Activated T-helper 1 cell treated with anti-CD3 and anti-CD28 coated beads, Interleukin-12 subunit alpha, Interleukin-12 subunit beta, Interleukin-2, Interleukin-4 antibody, amounts not matched to agents 30 ng/mL and 10 ng/mL and 1 ng/mL, durations not matched to agents 14 hours and 24 hours and 36 hours (primary cell): Measurements from ENCODE around the gene USP34. TPM values are rescaled to one million over a fixed set of nuclear protein-coding genes. Genes with fewer than 3 reads are reported as not detected.

ENCODE experiments used
- DNase-seq: peaks from one replicate; pipeline ENCODE4 v3.0.0; 2021; ENCODE audit warnings: low spot score
- H3K27ac Mint-ChIP-seq: one replicate; pipeline ENCODE4 v1.8.0; 2021; ENCODE audit warnings: mild to moderate bottlenecking, mixed read lengths
- H3K27me3 Mint-ChIP-seq: one replicate; pipeline ENCODE4 v1.8.0; 2022; ENCODE audit warnings: mild to moderate bottlenecking, moderate library complexity, mixed read lengths; ENCODE audit not compliant: insufficient read depth
- H3K36me3 Mint-ChIP-seq: one replicate; pipeline ENCODE4 v1.8.0; 2021; ENCODE audit warnings: low read depth, mixed read lengths
- H3K4me1 Mint-ChIP-seq: one replicate; pipeline ENCODE4 v1.8.0; 2021; ENCODE audit warnings: low read depth, mixed read lengths
- H3K4me3 Mint-ChIP-seq: one replicate; pipeline ENCODE4 v1.8.0; 2021; ENCODE audit warnings: mild to moderate bottlenecking, moderate library complexity, mixed read lengths
- H3K9me3 Mint-ChIP-seq: one replicate; pipeline ENCODE4 v1.8.0; 2021; ENCODE audit warnings: mixed read lengths
- intact Hi-C: fragments of 100-400 bp; cut with micrococcal nuclease; formaldehyde crosslinking; loops from one replicate; pipeline ENCODE4 v1.15.1; 2024
- total RNA-seq: library from RNA; stranded (reverse); gene quantifications from 2 replicates; pipeline ENCODE4 v1.2.3, GENCODE V29; 2022

The USP34 gene, protein sequence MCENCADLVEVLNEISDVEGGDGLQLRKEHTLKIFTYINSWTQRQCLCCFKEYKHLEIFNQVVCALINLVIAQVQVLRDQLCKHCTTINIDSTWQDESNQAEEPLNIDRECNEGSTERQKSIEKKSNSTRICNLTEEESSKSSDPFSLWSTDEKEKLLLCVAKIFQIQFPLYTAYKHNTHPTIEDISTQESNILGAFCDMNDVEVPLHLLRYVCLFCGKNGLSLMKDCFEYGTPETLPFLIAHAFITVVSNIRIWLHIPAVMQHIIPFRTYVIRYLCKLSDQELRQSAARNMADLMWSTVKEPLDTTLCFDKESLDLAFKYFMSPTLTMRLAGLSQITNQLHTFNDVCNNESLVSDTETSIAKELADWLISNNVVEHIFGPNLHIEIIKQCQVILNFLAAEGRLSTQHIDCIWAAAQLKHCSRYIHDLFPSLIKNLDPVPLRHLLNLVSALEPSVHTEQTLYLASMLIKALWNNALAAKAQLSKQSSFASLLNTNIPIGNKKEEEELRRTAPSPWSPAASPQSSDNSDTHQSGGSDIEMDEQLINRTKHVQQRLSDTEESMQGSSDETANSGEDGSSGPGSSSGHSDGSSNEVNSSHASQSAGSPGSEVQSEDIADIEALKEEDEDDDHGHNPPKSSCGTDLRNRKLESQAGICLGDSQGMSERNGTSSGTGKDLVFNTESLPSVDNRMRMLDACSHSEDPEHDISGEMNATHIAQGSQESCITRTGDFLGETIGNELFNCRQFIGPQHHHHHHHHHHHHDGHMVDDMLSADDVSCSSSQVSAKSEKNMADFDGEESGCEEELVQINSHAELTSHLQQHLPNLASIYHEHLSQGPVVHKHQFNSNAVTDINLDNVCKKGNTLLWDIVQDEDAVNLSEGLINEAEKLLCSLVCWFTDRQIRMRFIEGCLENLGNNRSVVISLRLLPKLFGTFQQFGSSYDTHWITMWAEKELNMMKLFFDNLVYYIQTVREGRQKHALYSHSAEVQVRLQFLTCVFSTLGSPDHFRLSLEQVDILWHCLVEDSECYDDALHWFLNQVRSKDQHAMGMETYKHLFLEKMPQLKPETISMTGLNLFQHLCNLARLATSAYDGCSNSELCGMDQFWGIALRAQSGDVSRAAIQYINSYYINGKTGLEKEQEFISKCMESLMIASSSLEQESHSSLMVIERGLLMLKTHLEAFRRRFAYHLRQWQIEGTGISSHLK (N-terminal part only)
- total RNA-seq, result 91.3 and 98.1 TPM in 2 replicates

DNA sequence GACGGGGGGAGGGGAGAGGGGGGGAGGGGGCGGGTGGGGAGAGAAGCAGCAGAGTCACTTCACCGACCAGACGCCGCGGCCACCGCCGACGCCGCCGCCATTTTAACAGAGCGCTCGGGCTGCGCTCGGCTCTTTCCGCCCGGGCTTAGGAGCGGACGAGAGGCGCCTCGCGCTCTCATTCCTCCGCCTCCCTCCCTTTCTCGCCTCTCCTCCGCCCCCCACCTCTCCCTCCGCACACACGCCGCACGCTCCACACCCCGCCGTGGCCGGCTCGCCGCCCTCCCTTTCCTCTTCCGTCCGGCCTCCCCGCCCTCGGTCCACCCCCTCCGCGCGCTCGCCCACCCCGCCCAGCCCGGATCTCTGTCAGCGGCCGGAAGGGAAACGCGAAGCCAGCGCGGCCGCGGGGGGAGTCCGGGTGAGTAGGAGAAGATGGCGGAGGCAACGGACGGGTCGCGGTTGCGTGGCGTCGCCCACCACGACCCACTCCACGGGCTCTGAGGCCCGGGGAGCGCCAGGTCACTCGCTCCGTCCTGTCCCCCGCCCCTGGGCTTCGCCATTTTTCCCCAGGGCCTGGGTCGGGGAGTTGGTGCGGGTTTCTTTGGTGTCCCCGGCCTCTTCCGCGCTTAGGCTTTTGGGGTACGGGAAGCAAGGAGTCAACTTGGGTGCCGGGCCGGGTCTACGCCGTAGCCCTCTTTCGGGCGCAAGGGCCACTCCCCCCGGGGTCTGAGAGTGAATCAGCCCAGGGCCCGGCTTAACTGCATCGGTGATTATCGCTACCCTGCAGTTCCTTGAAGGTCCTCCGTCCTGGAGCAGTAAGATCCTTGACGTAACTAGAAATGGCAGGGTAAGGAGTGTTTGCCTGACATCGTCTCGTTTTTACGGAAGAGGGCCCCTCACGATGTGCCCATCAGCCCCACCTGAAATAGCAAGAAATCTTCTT lies at the start of gene USP34:
Gene USP34, minus strand, starts transcription at position 123 of the 940 bp plus-strand sequence. CDS start 395 bp downstream, outside the sequence.
- H3K27me3 Mint-ChIP-seq, result no peaks in the 10 kb centered on the region
- peak; percentile 88 for DNase-seq
- peak within 1 kb of the TSS; percentile 95 for H3K4me3 Mint-ChIP-seq
- H3K4me1 Mint-ChIP-seq, result peaks cover 28% of the 10 kb centered on the region
- H3K9me3 Mint-ChIP-seq, result no peaks in the 10 kb centered on the region
- peak within 1 kb of the TSS; percentile 94 for H3K27ac Mint-ChIP-seq
- H3K36me3 Mint-ChIP-seq, result peaks cover 8% of the 10 kb centered on the region
- intact Hi-C loops, result loop anchor here (1.0 to 5.0 kb wide), 10 partner anchors 45 to 1236 kb away; partner anchors contain the start of genes CCT4, EHBP1 and PEX13

DNA sequence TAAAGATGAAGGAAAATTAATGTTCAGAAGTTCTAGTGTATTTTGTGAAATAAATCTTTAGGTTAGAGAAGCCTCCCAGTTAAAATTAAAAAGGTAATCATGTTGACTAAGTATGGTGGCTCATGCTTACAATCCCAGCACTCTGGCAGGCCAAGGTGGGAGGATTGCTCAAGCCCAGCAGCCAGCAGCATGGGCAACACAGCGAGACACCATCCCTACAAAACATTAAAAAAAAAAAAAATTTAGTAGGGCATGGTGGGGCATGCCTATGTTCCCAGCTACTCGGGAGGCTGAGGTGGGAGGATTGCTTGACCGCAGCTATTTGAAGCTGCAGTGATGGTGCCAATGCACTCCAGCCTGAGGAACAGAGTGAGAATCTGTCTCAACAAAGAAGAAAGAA lies 49.4 kb upstream of the USP34 start:
- Mint-ChIP-seq H3K27me3 (no peaks in the 10 kb centered on the region), H3K36me3 (peaks cover 32% of the 10 kb centered on the region), H3K4me1 (peaks cover 29% of the 10 kb centered on the region), H3K4me3 (no peak overlapping the region), H3K9me3 (no peaks in the 10 kb centered on the region), H3K27ac (no peak overlapping the region)
- intact Hi-C loops, result no loop called here
- DNase-seq, result no peak

DNA sequence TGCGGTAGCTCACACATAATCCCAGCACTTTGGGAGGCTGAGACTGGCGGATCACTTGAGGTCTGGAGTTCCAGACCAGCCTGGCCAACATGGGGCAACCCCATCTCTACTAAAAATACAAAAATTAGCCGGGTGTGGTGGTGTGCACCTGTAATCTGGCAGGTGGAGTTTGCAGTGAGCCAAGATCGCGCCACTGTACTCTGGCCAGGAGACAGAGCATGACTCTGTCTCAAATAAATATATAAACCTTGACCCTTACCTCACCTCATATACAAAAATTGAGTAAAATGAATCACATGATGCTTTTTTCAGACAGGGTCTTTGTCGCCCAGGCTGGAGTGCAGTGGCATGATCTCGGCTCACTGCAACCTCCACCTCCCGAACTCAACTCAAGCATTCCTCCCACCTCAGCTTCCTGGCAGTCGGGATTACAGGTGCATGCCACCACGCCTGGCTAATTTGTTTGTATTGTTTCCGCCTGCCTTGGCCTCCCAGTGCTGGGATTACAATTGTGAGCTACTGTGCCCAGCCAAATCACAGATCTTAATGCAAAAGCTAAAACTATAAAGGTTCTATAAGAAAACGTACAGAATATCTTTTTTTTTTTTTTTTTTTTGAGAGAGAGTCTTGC lies 42.0 kb upstream of the USP34 start:
- no peak overlapping the region for H3K4me3 Mint-ChIP-seq
- intact Hi-C loops, result no loop called here
- no peak overlapping the region for H3K27ac Mint-ChIP-seq
- H3K36me3 Mint-ChIP-seq, result peaks cover 26% of the 10 kb centered on the region
- no peak for DNase-seq
- no peaks in the 10 kb centered on the region for H3K9me3 Mint-ChIP-seq
- H3K4me1 Mint-ChIP-seq, result no peaks in the 10 kb centered on the region
- H3K27me3 Mint-ChIP-seq, result no peaks in the 10 kb centered on the region

DNA sequence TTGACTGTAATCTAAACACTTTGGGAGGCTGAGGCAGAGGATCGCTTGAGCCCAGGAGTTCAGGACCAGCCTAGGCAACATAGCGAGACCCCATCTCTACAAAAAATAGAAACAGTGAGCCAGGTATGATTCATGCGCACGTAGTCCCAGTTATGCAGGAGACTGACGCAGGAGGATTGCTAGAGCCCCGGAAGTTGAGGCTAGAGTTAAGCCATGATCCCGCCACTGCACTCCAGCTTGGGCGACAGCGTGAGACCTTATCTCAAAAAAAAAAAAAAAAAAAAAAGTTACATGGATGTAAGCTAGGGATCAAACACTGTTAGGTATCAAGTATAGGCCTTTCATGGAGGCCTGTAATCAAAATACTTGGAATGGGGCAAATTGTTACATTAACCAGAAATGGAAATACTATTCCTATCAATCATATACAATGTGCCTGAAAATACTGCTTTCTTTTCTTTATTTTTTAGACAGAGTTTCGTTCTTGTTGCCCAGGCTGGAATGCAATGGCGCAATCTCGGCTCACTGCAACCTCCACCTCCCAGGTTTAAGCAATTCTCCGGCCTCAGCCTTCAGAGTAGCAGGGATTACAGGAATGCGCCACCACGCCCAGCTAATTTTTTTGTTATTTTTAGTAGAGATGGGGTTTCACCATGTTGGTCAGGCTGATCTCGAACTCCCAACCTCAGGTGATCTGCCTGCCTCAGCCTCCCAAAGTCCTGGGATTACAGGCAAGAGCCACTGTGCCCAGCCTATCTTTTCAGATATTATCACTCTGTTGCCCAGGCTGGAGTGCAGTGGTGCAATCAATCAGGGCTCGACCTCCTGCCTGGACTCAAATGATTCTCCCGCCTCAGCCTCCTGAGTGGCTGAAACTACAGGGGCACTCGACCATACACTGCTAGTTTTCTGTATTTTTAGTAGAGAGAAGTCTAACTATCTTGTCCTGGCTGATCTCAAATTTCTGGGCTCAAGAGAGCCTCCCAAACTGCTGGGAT lies 40.1 kb upstream of the USP34 start:
- Mint-ChIP-seq H3K4me3 (no peak overlapping the region), H3K9me3 (no peaks in the 10 kb centered on the region), H3K27me3 (no peaks in the 10 kb centered on the region), H3K27ac (no peak overlapping the region), H3K36me3 (peaks cover 19% of the 10 kb centered on the region), H3K4me1 (no peaks in the 10 kb centered on the region)
- intact Hi-C loops, result no loop called here
- no peak for DNase-seq

DNA sequence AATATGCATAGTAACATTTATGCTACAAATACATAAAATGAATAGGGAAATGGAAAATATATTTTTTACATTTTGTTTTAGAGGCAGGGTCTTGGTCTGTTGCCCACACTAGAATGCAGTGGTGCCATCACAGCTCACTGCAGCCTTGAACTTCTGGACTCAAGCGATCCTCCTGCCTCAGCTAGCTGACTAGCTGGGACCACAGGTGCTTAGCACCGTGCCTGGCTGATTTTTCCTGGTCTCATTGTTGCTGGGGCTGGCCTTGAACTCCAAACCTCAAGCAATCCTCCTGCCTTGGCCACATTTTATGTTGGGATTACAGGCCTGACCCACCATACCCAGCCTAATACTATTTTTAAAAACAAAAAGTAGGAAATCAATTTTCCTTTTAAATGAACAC lies 34.1 kb upstream of the USP34 start:
- Mint-ChIP-seq H3K36me3 (peaks cover 4% of the 10 kb centered on the region), H3K27ac (no peak overlapping the region), H3K27me3 (no peaks in the 10 kb centered on the region), H3K4me1 (no peaks in the 10 kb centered on the region), H3K9me3 (no peaks in the 10 kb centered on the region), H3K4me3 (no peak overlapping the region)
- DNase-seq, result no peak
- intact Hi-C loops, result no loop called here

DNA sequence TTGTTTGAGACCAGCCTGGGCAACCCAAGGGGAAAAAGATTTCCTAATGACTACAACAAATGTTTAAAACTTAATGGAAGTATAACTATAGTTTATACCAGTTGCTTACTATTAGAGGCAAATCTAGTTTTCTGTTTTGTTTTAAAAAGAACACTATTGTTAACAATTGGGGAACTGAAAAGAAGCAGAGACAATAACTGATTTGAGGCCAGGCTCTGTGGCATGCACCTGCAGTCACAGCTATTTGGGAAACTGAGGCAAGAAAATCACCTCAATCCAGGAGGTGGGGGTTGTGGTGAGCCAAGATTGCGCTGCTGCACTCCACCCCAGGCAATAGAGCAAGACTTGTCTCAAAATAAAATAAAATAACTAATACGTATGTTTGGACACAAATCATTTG lies 28.2 kb upstream of the USP34 start:
- intact Hi-C loops, result loop anchor here (5.0 kb wide), 1 partner anchor 378 kb away; no protein-coding TSS in a partner anchor
- Mint-ChIP-seq H3K4me3 (no peak overlapping the region), H3K27ac (no peak overlapping the region), H3K36me3 (peaks cover 24% of the 10 kb centered on the region), H3K27me3 (no peaks in the 10 kb centered on the region), H3K4me1 (peaks cover 5% of the 10 kb centered on the region), H3K9me3 (no peaks in the 10 kb centered on the region)
- no peak for DNase-seq

DNA sequence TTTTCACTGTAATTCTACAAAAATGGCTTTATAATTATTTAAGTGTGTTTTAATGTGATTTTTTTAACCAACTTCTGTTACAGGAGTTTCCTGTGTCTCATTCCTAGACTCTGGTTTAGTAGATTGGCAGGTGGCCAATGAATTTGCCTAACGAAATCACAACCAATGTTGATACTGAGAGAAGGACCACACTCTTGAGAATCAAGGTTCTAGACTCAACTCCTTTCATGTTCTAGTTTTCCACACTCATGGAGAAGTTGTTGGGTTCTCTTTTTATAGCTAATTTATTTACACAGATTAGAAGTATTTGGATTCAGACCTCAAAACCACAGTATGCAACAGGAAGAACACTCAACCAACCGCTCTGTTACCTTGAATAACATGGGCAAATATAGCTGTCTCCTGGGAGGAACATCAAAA lies 22.6 kb upstream of the USP34 start:
- intact Hi-C loops, result loop anchor here (5.0 kb wide), 1 partner anchor 34 kb away; no protein-coding TSS in a partner anchor
- Mint-ChIP-seq H3K27me3 (no peaks in the 10 kb centered on the region), H3K4me1 (peaks cover 20% of the 10 kb centered on the region), H3K4me3 (no peak overlapping the region), H3K27ac (peak overlapping the region; percentile 42), H3K9me3 (no peaks in the 10 kb centered on the region), H3K36me3 (peaks cover 43% of the 10 kb centered on the region)
- DNase-seq, result no peak

DNA sequence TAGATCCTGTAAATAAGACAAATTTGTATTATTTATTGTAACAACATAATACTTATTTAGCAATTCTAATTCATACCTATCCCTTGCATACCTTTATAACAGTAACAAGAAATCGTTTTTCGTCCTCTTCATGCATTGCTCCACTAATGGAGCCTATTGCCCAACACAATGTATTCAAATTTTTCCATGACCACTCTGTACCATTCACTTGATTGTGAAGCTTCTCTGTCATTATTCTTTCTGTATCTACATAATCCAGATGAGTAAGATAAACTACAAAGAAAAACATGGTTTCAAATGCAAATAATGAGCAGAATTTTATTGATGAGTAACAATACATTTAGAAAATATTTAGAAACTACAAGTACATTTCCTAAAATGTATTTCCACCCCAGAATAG lies 21.6 kb upstream of the USP34 start:
- no peak overlapping the region for H3K27ac Mint-ChIP-seq

DNA sequence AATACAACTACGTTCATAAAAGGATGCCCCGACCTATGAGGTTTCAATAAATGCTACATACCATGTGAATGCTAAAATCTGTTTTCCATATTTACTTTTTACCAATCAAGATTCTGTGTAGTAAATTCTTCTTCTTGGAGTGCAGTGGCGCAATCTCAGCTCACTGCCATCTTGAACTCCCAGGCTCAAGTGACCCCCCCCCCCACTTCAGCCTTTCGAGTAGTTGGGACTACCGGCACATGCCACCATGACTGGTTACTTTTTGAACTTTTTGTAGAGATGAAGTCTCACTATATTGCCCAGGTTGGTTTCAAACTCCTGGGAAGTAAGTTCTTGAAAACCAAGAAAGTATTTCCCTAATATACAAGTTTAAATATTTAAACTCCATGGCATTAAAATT lies 14.4 kb upstream of the USP34 start:
- Mint-ChIP-seq H3K27ac (no peak overlapping the region), H3K36me3 (peaks cover 49% of the 10 kb centered on the region), H3K4me3 (no peak overlapping the region), H3K9me3 (no peaks in the 10 kb centered on the region), H3K27me3 (no peaks in the 10 kb centered on the region), H3K4me1 (no peaks in the 10 kb centered on the region)
- DNase-seq, result no peak
- intact Hi-C loops, result no loop called here

More for the DNA sequence above, 21.6 kb upstream of the USP34 start:
- intact Hi-C loops, result loop anchor here (5.0 kb wide), 1 partner anchor 35 kb away; no protein-coding TSS in a partner anchor
- no peak overlapping the region for H3K4me3 Mint-ChIP-seq
- peaks cover 46% of the 10 kb centered on the region for H3K36me3 Mint-ChIP-seq
- H3K27me3 Mint-ChIP-seq, result no peaks in the 10 kb centered on the region
- peaks cover 20% of the 10 kb centered on the region for H3K4me1 Mint-ChIP-seq
- H3K9me3 Mint-ChIP-seq, result no peaks in the 10 kb centered on the region
- no peak for DNase-seq

DNA sequence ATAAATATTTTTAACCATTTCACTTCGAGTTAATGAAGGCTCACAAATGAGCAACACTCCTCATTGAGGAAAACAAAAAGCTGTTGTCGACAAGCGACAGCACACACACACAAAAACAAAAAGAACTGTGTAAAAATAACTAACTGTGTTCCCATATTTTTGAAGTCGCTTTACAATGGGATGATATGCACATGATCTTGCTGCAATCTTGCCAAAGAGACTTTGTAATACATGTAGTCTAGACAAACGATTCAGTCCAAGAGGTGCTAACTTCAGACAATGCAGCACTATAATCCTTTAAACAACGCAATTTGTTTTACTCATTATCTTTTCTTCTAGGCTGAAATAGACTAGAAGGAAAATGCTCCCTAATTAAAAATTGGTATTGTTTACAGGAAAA lies 7.2 kb upstream of the USP34 start:
- no peak overlapping the region for H3K4me3 Mint-ChIP-seq
- H3K9me3 Mint-ChIP-seq, result no peaks in the 10 kb centered on the region
- DNase-seq, result no peak
- H3K36me3 Mint-ChIP-seq, result peaks cover 22% of the 10 kb centered on the region
- no peaks in the 10 kb centered on the region for H3K27me3 Mint-ChIP-seq
- intact Hi-C loops, result no loop called here
- H3K27ac Mint-ChIP-seq, result no peak overlapping the region
- H3K4me1 Mint-ChIP-seq, result no peaks in the 10 kb centered on the region
